RWPE2 (cell line): ENCODE results near the gene GYPB.
"Not testable (repeated sequence)": the region's sequence is repeated elsewhere in the genome, so short reads cannot be mapped to it uniquely, and the experiment has no call there.

Source experiments
- ATAC-seq: fragments of 200-7000 bp; cut with Tn5 transposase; 3 replicates; pipeline ENCODE4 v1.9.1; 2021; ENCODE audit warnings: low read depth
- DNase-seq: peaks from one replicate; pipeline ENCODE4 v3.0.0-alpha.2; 2020; ENCODE audit warnings: low spot score
- H3K27ac ChIP-seq: fragments of 450-650 bp; 2 replicates; pipeline ENCODE4 v1.5.1; 2017; ENCODE audit warnings: mild to moderate bottlenecking; ENCODE audit not compliant: poor library complexity, severe bottlenecking
- H3K27me3 ChIP-seq: fragments of 250-450 bp; sonication (Bioruptor Pico); 2 replicates; pipeline ENCODE4 v1.5.1; 2021; ENCODE audit warnings: mild to moderate bottlenecking, moderate library complexity; ENCODE audit not compliant: insufficient read depth, poor library complexity, severe bottlenecking
- H3K36me3 ChIP-seq: fragments of 250-450 bp; sonication (Bioruptor Pico); 2 replicates; pipeline ENCODE4 v1.5.1; 2020; ENCODE audit warnings: low read depth, mild to moderate bottlenecking, moderate library complexity
- H3K4me1 ChIP-seq: fragments of 250-450 bp; sonication (Bioruptor Pico); 2 replicates; pipeline ENCODE4 v1.5.1; 2021; ENCODE audit warnings: mild to moderate bottlenecking, moderate library complexity; ENCODE audit not compliant: insufficient read depth, poor library complexity, severe bottlenecking
- H3K4me3 ChIP-seq: fragments of 250-450 bp; sonication (Bioruptor Pico); 2 replicates; pipeline ENCODE4 v1.5.1; 2021; ENCODE audit warnings: mild to moderate bottlenecking, moderate library complexity; ENCODE audit not compliant: severe bottlenecking
- H3K9me3 ChIP-seq: fragments of 250-450 bp; sonication (Bioruptor Pico); 2 replicates; pipeline ENCODE4 v1.5.1; 2021; ENCODE audit warnings: mild to moderate bottlenecking, moderate library complexity; ENCODE audit not compliant: severe bottlenecking

The GYPB gene

GRCh38 chr4:143950185-143950584 is 69.0 kb downstream of the GYPB start:
- H3K4me1 ChIP-seq, H3K9me3 ChIP-seq, ATAC-seq, H3K27me3 ChIP-seq, H3K4me3 ChIP-seq, H3K36me3 ChIP-seq, DNase-seq, H3K27ac ChIP-seq: not testable (repeated sequence)

GRCh38 chr4:143947493-143947892 is 71.7 kb downstream of the GYPB start:
- not testable (repeated sequence) for DNase-seq

More at GRCh38 chr4:143947493-143947892, 71.7 kb downstream of the GYPB start:
- H3K27me3 ChIP-seq, H3K9me3 ChIP-seq, H3K4me3 ChIP-seq, H3K36me3 ChIP-seq, ATAC-seq, H3K27ac ChIP-seq, H3K4me1 ChIP-seq: not testable (repeated sequence)
